CD14-positive monocyte (primary cell): ENCODE measurements around the gene SLC27A5. TPM values are rescaled to one million over a fixed set of nuclear protein-coding genes. Genes with fewer than 3 reads are reported as not detected.

Experiments used
- DNase-seq, 3 donors: peaks; one replicate each; pipeline ENCODE4 v3.0.0-alpha.2; 2011 to 2022
- H2AFZ ChIP-seq: 2 replicates; pipeline ENCODE4 v1.6.0; 2012; ENCODE audit warnings: mild to moderate bottlenecking, low read depth, low read length, inconsistent platforms; ENCODE audit not compliant: insufficient read depth, poor library complexity, severe bottlenecking
- H3K27ac ChIP-seq, 2 donors: 1 replicate in 1 of 2; 2 replicates in 1 of 2; pipeline ENCODE4 v1.5.1; 2012 to 2013; ENCODE audit warnings: low read length in 2 of 2, control low read depth in 1 of 2, inconsistent platforms in 1 of 2, low read depth in 1 of 2, mild to moderate bottlenecking in 1 of 2
- H3K27me3 ChIP-seq, 2 donors: one replicate each; pipeline versions ENCODE4 v1.6.0 to v1.6.1; 2011 to 2013; ENCODE audit warnings: low read length in 2 of 2; ENCODE audit not compliant: control insufficient read depth in 2 of 2, insufficient read depth in 2 of 2
- H3K36me3 ChIP-seq, 2 donors: replicated peaks in 1 of 2; 1 replicate in 1 of 2; 2 replicates in 1 of 2; pipeline versions ENCODE4 v1.5.1 to v1.6.1; 2012 to 2013; ENCODE audit warnings: low read length in 2 of 2, control low read depth in 1 of 2, inconsistent platforms in 1 of 2, mild to moderate bottlenecking in 1 of 2; ENCODE audit not compliant: insufficient read depth in 2 of 2, control insufficient read depth in 1 of 2
- H3K4me1 ChIP-seq, 2 donors: 1 replicate in 1 of 2; 2 replicates in 1 of 2; pipeline versions ENCODE4 v1.5.1 to v1.6.1; 2012 to 2013; ENCODE audit warnings: low read length in 2 of 2, control low read depth in 1 of 2, inconsistent platforms in 1 of 2, mild to moderate bottlenecking in 1 of 2, moderate library complexity in 1 of 2; ENCODE audit not compliant: insufficient read depth in 2 of 2, control insufficient read depth in 1 of 2
- H3K4me2 ChIP-seq: replicated peaks from 2 replicates; pipeline ENCODE3; 2012; ENCODE audit warnings: low read length, moderate library complexity, mild to moderate bottlenecking; ENCODE audit not compliant: poor library complexity, severe bottlenecking; ENCODE audit errors: extremely low read depth
- H3K4me3 ChIP-seq, 3 experiments: fragments of 200-600 bp in 1 of 3; sonication (generic) in 1 of 3; replicated peaks in 1 of 3; 1 replicate in 2 of 3; 2 replicates in 1 of 3; pipeline ENCODE4 v1.5.1; 2011 to 2013; ENCODE audit warnings: low read length in 3 of 3, mild to moderate bottlenecking in 3 of 3, control low read depth in 2 of 3, low read depth in 2 of 3, inconsistent platforms in 1 of 3, moderate library complexity in 1 of 3
- H3K79me2 ChIP-seq: 2 replicates; pipeline ENCODE4 v1.6.0; 2012; ENCODE audit warnings: mild to moderate bottlenecking, control low read depth, inconsistent platforms, low read length, moderate library complexity; ENCODE audit not compliant: insufficient read depth
- H3K9ac ChIP-seq: 2 replicates; pipeline ENCODE4 v1.6.0; 2017; ENCODE audit warnings: low read length, mild to moderate bottlenecking; ENCODE audit not compliant: insufficient read depth, poor library complexity, severe bottlenecking
- H3K9me3 ChIP-seq, 2 donors: replicated peaks in 1 of 2; 1 replicate in 1 of 2; 2 replicates in 1 of 2; pipeline versions ENCODE4 v1.5.1 to v1.6.1; 2012 to 2013; ENCODE audit warnings: low read length in 2 of 2, control low read depth in 1 of 2; ENCODE audit not compliant: control insufficient read depth in 1 of 2, insufficient read depth in 1 of 2
- H4K20me1 ChIP-seq: 2 replicates; pipeline ENCODE4 v1.6.0; 2012; ENCODE audit warnings: mild to moderate bottlenecking, low read length, control low read depth, moderate library complexity; ENCODE audit not compliant: insufficient read depth
- H3K27ac Mint-ChIP-seq, 7 donors: one replicate each; pipeline ENCODE4 v1.8.0; 2020; ENCODE audit warnings: mild to moderate bottlenecking in 7 of 7, mixed read lengths in 7 of 7, moderate library complexity in 6 of 7, inconsistent platforms in 2 of 7
- H3K27me3 Mint-ChIP-seq, 3 donors: one replicate each; pipeline ENCODE4 v1.8.0; 2021 to 2022; ENCODE audit warnings: low read depth in 3 of 3, mild to moderate bottlenecking in 3 of 3, mixed read lengths in 3 of 3, moderate library complexity in 3 of 3, inconsistent platforms in 1 of 3
- H3K36me3 Mint-ChIP-seq, 2 donors: one replicate each; pipeline ENCODE4 v1.8.0; 2020; ENCODE audit warnings: mixed read lengths in 2 of 2, inconsistent platforms in 1 of 2, mild to moderate bottlenecking in 1 of 2
- H3K4me1 Mint-ChIP-seq: one replicate; pipeline ENCODE4 v1.8.0; 2020; ENCODE audit warnings: mild to moderate bottlenecking, mixed read lengths
- H3K4me3 Mint-ChIP-seq, 2 donors: one replicate each; pipeline ENCODE4 v1.8.0; 2020; ENCODE audit warnings: mild to moderate bottlenecking in 2 of 2, mixed read lengths in 2 of 2, moderate library complexity in 1 of 2
- H3K9me3 Mint-ChIP-seq, 7 donors: one replicate each; pipeline ENCODE4 v1.8.0; 2020 to 2022; ENCODE audit warnings: mixed read lengths in 7 of 7, mild to moderate bottlenecking in 6 of 7, moderate library complexity in 6 of 7, inconsistent platforms in 2 of 7
- WGBS: methylation state at CpG from one replicate; pipeline ENCODE4 v1.1.5; 2013; ENCODE audit warnings: missing lambda C conversion rate; ENCODE audit not compliant: insufficient coverage; 5-methylcytosine and 5-hydroxymethylcytosine counted together
- intact Hi-C, 2 donors: fragments of 100-400 bp; cut with micrococcal nuclease; formaldehyde crosslinking; loops; one replicate each; pipeline versions ENCODE4 v1.15.0 to v1.15.1; 2023
- polyA plus RNA-seq, 3 donors: library from polyadenylated mRNA; depleted of rRNA in 1 of 3; unstranded in 2 of 3; stranded (reverse) in 1 of 3; fragments of 300-500 nt in 2 of 3; fragments of >200 nt in 1 of 3; fragmentation: Illumina TruSeq in 2 of 3; gene quantifications; 1 replicate in 2 of 3; 2 replicates in 1 of 3; pipeline ENCODE4 v1.2.3, GENCODE V29; 2012 to 2021
- TF ChIP-seq, protein P1 (sequence below): fragments of 200-600 bp; IDR thresholded peaks from one replicate; pipeline ENCODE4 v1.8.0; 2022; ENCODE audit warnings: antibody characterized with exemption, mild to moderate bottlenecking

SLC27A5 gene
- polyA plus RNA-seq, 3 donors: 1.5 to 2.9 (median 2.8) TPM

DNA sequence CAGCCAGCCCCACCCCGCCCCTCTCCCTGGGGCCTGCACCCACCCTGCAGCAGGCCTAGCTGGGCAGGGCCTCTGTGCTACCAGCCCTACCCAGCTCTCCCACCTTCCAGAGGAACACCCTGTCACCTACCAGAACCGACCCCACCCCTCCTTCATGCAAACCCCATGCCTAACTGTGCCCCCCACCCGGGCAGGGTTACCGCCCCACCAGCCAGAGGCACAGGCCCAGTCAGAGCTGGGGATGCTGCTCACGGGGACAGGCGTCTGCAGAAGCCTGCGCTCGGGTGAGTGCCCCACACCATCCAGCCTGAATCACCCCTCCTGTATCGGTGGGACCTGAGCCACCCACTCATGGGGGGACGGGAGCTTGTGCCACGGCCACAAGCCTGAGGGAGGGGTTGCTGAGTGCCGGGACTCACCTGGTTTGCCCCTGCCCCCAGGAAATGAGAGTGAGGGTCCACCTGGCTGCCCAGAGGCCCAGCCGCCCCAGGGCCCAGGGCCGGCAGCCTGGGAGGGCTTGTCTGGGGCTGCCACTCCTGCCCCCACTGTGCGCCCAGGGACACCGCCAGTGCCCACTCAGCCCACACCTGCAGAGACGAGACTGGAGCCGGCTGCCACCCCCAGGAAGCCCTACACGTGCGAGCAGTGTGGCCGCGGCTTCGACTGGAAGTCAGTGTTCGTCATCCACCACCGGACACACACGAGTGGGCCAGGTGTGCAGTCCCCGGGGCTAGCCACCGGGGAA lies 31.9 kb downstream of the SLC27A5 start:
- H3K27me3 ChIP-seq: no peaks in the 10 kb centered on the region
- intact Hi-C loops: no loop called here

DNA sequence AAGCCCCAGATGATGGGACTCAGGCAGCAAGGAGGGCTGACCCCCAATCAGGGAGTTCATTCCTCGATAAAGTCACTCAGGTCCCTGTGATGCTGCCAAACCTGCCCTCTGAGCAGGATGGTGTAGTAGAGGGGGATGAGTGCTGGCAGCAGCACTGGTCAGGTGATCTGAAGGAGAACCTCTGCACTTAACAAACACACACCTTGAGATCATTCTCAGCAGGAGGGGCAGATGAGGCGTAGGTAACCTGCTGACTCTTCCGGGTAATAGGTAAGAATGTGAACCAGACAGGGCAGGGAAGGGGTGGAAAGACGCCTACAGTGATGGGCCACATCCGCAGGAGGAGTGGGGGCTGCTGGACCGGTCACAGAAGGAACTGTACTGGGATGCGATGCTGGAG lies 32.5 kb downstream of the SLC27A5 start:
- peaks cover 0 to 6% of the 10 kb centered on the region in 2 donors for H3K36me3 ChIP-seq
- WGBS: 96% methylated on average over 6 of the region's 7 CpGs
- H3K27me3 ChIP-seq: no peaks in the 10 kb centered on the region
- no peak overlapping the region for H3K27ac ChIP-seq
- H3K4me2 ChIP-seq: no peak overlapping the region
- no peak overlapping the region for H3K4me3 ChIP-seq
- H3K4me1 ChIP-seq: peaks cover 14 to 21% of the 10 kb centered on the region in 2 donors
- H4K20me1 ChIP-seq: no peaks in the 10 kb centered on the region
- Mint-ChIP-seq H3K9me3 (no peaks in the 10 kb centered on the region), H3K4me1 (peaks cover 17% of the 10 kb centered on the region), H3K4me3 (no peak overlapping the region), H3K36me3 (peaks cover 3 to 8% of the 10 kb centered on the region in 2 donors), H3K27ac (no peak overlapping the region), H3K27me3 (peaks cover 0 to 6% (median 2%) of the 10 kb centered on the region in 3 donors)
- no peak overlapping the region for H2AFZ ChIP-seq
- no peaks in the 10 kb centered on the region for H3K79me2 ChIP-seq
- intact Hi-C loops: no loop called here
- no peak overlapping the region for H3K9ac ChIP-seq
- DNase-seq: no peak
- H3K9me3 ChIP-seq: no peaks in the 10 kb centered on the region
- TF ChIP-seq, protein P1, sequence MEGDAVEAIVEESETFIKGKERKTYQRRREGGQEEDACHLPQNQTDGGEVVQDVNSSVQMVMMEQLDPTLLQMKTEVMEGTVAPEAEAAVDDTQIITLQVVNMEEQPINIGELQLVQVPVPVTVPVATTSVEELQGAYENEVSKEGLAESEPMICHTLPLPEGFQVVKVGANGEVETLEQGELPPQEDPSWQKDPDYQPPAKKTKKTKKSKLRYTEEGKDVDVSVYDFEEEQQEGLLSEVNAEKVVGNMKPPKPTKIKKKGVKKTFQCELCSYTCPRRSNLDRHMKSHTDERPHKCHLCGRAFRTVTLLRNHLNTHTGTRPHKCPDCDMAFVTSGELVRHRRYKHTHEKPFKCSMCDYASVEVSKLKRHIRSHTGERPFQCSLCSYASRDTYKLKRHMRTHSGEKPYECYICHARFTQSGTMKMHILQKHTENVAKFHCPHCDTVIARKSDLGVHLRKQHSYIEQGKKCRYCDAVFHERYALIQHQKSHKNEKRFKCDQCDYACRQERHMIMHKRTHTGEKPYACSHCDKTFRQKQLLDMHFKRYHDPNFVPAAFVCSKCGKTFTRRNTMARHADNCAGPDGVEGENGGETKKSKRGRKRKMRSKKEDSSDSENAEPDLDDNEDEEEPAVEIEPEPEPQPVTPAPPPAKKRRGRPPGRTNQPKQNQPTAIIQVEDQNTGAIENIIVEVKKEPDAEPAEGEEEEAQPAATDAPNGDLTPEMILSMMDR: no peak

More for the DNA sequence above, 31.9 kb downstream of the SLC27A5 start:
- TF ChIP-seq, protein P1: no peak
- peaks cover 0 to 6% of the 10 kb centered on the region in 2 donors for H3K36me3 ChIP-seq
- H3K9me3 ChIP-seq: no peaks in the 10 kb centered on the region
- no peaks in the 10 kb centered on the region for H3K9me3 Mint-ChIP-seq
- H3K4me1 ChIP-seq: peaks cover 14 to 18% of the 10 kb centered on the region in 2 donors
- H3K4me3 ChIP-seq: no peak overlapping the region
- peaks cover 3 to 8% of the 10 kb centered on the region in 2 donors for H3K36me3 Mint-ChIP-seq
- 94% methylated on average over 28 of the region's 28 CpGs for WGBS
- H3K27me3 Mint-ChIP-seq: peaks cover 0 to 6% (median 2%) of the 10 kb centered on the region in 3 donors
- H3K4me3 Mint-ChIP-seq: no peak overlapping the region
- no peak overlapping the region for H3K4me2 ChIP-seq
- DNase-seq: no peak
- no peak overlapping the region for H2AFZ ChIP-seq
- H3K27ac Mint-ChIP-seq: no peak overlapping the region
- H4K20me1 ChIP-seq: no peaks in the 10 kb centered on the region
- no peak overlapping the region for H3K27ac ChIP-seq
- no peaks in the 10 kb centered on the region for H3K79me2 ChIP-seq
- H3K4me1 Mint-ChIP-seq: peaks cover 13% of the 10 kb centered on the region
- H3K9ac ChIP-seq: no peak overlapping the region
